PFSK-1 (cell line): Measurements from ENCODE around the gene CISTR.

Experiments used
- FOXP2 ChIP-seq: optimal IDR thresholded peaks from 2 replicates; pipeline ENCODE3; 2011; ENCODE audit warnings: borderline replicate concordance, control low read depth, inconsistent platforms; ENCODE audit not compliant: insufficient read depth; ENCODE audit errors: extremely low read length, extremely low read depth
- POLR2AphosphoS5 ChIP-seq: IDR thresholded peaks from 2 replicates; pipeline ENCODE4 v1.6.1; 2012; ENCODE audit warnings: low read depth, mild to moderate bottlenecking, control low read depth, low read length, moderate library complexity
- SIN3A ChIP-seq: IDR thresholded peaks from 2 replicates; pipeline ENCODE4 v1.6.1; 2012; ENCODE audit warnings: mild to moderate bottlenecking, low read length, moderate library complexity, borderline replicate concordance; ENCODE audit not compliant: insufficient read depth
- TAF1 ChIP-seq: IDR thresholded peaks from 2 replicates; pipeline ENCODE4 v1.6.1; 2012; ENCODE audit warnings: low read length, control low read depth, borderline replicate concordance; ENCODE audit not compliant: insufficient read depth
- TF ChIP-seq, protein P1 (sequence below), 2 experiments: IDR thresholded peaks; 2 replicates each; pipeline versions ENCODE4 v1.6.1 to v1.8.0; 2011 to 2012; ENCODE audit warnings: low read depth in 2 of 2, low read length in 2 of 2, control low read depth in 1 of 2, inconsistent platforms in 1 of 2, mild to moderate bottlenecking in 1 of 2, moderate library complexity in 1 of 2; ENCODE audit not compliant: insufficient read depth in 1 of 2

CISTR gene

DNA sequence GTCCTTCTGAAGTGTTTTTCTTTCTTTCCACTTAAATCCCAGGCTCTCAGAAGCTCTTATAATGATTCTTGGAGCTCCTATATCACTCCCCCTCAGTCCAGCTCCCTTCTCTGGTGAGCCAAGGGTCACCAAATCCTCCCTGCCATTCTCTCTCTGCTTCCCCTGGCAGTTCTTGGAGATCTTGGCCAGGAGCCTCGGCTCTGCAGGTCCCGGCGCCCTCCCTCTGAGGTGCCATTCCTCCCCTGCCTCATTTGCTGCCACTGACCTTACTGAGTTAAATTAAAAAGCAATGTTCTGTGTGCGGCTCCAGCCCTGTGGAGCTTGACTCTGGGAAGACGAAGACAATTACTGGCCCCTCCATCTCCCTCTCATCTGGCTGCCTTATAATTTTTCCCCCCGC lies 7.0 kb downstream of the CISTR start:
- TF ChIP-seq SIN3A (no peak), POLR2AphosphoS5 (no peak), FOXP2 (no peak), TAF1 (no peak)
- TF ChIP-seq, protein P1, sequence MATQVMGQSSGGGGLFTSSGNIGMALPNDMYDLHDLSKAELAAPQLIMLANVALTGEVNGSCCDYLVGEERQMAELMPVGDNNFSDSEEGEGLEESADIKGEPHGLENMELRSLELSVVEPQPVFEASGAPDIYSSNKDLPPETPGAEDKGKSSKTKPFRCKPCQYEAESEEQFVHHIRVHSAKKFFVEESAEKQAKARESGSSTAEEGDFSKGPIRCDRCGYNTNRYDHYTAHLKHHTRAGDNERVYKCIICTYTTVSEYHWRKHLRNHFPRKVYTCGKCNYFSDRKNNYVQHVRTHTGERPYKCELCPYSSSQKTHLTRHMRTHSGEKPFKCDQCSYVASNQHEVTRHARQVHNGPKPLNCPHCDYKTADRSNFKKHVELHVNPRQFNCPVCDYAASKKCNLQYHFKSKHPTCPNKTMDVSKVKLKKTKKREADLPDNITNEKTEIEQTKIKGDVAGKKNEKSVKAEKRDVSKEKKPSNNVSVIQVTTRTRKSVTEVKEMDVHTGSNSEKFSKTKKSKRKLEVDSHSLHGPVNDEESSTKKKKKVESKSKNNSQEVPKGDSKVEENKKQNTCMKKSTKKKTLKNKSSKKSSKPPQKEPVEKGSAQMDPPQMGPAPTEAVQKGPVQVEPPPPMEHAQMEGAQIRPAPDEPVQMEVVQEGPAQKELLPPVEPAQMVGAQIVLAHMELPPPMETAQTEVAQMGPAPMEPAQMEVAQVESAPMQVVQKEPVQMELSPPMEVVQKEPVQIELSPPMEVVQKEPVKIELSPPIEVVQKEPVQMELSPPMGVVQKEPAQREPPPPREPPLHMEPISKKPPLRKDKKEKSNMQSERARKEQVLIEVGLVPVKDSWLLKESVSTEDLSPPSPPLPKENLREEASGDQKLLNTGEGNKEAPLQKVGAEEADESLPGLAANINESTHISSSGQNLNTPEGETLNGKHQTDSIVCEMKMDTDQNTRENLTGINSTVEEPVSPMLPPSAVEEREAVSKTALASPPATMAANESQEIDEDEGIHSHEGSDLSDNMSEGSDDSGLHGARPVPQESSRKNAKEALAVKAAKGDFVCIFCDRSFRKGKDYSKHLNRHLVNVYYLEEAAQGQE (IDR thresholded peaks at IDR 0.05; ENCODE audit: insufficient read depth in 1 of 2, low read depth in 2 of 2, low read length in 2 of 2) = no peak

DNA sequence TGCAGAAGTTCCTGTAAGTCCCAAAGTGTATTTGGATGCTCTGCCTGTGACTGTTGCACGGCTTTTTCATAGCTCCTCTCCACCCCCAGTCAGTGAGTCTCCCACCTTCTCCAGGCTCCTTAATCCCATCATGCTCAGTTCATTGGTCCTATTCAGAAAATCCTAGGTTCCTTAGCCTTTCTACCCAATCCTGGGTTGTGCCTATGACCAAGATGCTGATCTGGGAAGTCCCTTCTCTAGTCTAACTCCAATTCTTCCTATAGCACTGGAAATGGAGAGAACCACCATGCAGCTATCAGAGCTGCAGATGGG lies 7.7 kb downstream of the CISTR start:
- TF ChIP-seq POLR2AphosphoS5 (no peak), TAF1 (no peak), FOXP2 (no peak), SIN3A (no peak)
- TF ChIP-seq, protein P1 (IDR thresholded peaks at IDR 0.05; ENCODE audit: insufficient read depth in 1 of 2, low read depth in 2 of 2, low read length in 2 of 2) = no peak

DNA sequence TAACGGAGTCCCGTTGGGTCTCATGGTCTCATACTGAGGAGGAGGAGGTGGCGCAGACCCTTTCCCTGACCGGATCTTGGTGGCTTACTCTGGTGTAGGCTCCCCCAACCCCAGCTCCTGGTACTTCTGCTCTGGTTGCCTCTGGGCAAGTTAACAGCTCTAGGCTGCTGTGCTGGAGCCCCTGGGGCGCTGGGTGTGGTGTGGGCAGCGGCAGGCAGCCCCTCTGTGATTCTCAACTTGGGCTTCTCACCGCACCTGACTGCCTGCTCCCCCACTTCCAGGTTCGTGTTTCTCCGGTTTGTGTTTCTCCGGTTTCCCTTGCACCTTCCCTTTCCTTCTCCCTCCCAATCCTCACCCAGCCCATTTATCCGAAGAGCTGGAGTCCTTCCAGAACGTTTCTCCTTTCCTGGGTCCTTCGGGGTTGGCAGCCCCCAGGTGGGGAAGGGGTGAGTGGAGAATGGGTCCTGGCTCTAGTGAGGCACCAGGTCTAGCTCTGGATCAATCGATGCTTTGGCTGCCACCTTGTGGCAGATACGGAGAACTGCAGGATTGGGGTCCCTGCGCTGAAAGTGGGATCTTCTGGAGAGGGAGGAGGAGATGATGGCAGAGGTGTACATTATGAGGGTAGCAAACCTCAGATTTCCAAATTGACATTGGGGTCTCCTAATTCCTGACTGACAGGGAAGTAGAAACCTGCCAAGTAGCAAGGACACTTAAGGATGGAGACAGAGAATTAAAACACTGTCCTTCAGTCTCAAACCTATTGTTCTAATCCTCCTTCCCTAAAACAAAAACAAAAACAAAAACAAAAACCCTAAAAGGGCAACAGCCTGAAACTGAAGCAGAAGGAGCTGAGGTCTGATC lies 8.3 kb downstream of the CISTR start:
- TF ChIP-seq, protein P1 (IDR thresholded peaks at IDR 0.05; ENCODE audit: insufficient read depth in 1 of 2, low read depth in 2 of 2, low read length in 2 of 2) = no peak
- TF ChIP-seq POLR2AphosphoS5 (no peak), FOXP2 (no peak), SIN3A (no peak), TAF1 (no peak)

DNA sequence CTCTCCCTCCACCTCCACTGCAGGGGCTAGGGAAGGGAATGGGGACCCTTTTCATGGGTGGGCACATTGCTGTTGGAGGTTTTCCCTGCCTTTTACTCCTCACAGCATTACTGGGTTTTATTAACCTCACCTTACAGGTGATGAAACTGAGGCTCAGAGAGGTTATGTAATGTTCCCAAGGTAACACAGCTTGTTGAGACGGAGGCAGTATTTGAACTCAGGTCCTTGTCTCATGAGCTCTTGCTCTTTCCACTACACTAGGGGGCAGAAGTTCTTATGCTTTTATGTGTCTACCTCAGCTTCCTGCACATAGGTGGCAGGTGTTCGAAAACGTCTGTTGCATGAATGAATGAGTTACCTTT lies 11.7 kb downstream of the CISTR start:
- no peak for TF ChIP-seq SIN3A
- TF ChIP-seq POLR2AphosphoS5 = no peak
- TF ChIP-seq TAF1 = no peak
- TF ChIP-seq, protein P1 (IDR thresholded peaks at IDR 0.05; ENCODE audit: insufficient read depth in 1 of 2, low read depth in 2 of 2, low read length in 2 of 2) = no peak
- no peak for TF ChIP-seq FOXP2
